DOHH2 (cell line): Measurements from ENCODE around the gene ARHGAP23.

ENCODE experiments used
- EZH2phosphoT487 ChIP-seq: fragments of 200-600 bp; sonication (generic); IDR thresholded peaks from 2 replicates; pipeline ENCODE4 v1.6.1; 2017; ENCODE audit warnings: borderline replicate concordance, mild to moderate bottlenecking, antibody characterized with exemption, low read length, moderate library complexity, mixed read lengths
- TF ChIP-seq, protein P1 (sequence below): fragments of 200-600 bp; sonication (generic); IDR thresholded peaks from one replicate; pipeline ENCODE4 v1.5.1; 2014; ENCODE audit warnings: antibody characterized with exemption, mild to moderate bottlenecking, low read depth, low read length; ENCODE audit not compliant: poor library complexity, severe bottlenecking

DNA sequence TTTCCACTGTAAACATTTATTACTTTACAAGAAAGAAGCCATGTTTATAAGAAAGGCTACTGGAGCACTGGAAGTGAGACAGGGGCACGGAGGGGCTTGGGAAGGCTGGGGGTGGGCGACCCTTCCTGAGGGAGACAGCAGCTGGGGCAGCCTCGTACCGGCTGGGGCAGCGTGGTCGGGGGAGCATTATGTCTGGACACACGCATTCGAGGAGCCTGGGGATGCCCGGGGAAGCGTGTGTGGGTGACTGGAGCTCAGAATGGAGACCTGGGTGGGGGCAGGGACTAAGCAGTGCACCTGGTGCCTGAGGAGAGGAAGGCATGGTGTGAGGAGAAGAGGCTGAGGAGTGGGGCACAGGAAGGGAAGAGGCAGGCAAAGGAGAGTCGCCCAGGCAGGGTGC, 113.0 kb downstream of the ARHGAP23 start:
- TF ChIP-seq, protein P1, sequence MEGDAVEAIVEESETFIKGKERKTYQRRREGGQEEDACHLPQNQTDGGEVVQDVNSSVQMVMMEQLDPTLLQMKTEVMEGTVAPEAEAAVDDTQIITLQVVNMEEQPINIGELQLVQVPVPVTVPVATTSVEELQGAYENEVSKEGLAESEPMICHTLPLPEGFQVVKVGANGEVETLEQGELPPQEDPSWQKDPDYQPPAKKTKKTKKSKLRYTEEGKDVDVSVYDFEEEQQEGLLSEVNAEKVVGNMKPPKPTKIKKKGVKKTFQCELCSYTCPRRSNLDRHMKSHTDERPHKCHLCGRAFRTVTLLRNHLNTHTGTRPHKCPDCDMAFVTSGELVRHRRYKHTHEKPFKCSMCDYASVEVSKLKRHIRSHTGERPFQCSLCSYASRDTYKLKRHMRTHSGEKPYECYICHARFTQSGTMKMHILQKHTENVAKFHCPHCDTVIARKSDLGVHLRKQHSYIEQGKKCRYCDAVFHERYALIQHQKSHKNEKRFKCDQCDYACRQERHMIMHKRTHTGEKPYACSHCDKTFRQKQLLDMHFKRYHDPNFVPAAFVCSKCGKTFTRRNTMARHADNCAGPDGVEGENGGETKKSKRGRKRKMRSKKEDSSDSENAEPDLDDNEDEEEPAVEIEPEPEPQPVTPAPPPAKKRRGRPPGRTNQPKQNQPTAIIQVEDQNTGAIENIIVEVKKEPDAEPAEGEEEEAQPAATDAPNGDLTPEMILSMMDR, result no peak
- no peak for TF ChIP-seq EZH2phosphoT487
